NCI-H460 (cell line): ENCODE results near the gene TRPV5. TPM values are rescaled to one million over a fixed set of nuclear protein-coding genes. Genes with fewer than 3 reads are reported as not detected.

ENCODE experiments used
- DNase-seq: peaks from one replicate; pipeline ENCODE4 v3.0.0-alpha.2; 2016; ENCODE audit warnings: low read depth; ENCODE audit errors: extremely low read depth
- total RNA-seq: library from RNA; depleted of rRNA; stranded (reverse); fragments of >200 nt; shearing (Covaris generic); gene quantifications from 2 replicates; pipeline ENCODE4 v1.2.3, GENCODE V29; 2014

TRPV5 gene
- total RNA-seq, 1 experiment from 2014 or later = not detected

DNA sequence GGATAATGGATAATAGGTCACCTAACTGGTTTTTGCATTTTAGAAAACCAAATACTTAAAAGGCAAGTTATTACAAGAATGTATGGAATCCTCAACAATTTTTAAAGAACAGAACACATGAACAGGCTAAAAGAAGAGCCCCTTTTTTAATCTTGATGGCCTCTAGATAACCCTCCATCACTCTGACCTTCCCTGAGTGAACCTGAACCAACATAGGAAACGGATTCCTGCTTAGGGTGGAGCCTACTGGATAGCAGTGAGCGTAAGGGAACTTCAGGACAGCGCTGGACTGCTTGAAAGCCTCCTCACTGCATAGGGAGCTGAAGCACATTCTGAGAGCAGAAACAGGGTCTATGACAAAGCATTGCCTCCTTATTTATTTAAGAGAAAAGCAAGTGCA, 20.5 kb downstream of the TRPV5 start:
- DNase-seq = no peak

DNA sequence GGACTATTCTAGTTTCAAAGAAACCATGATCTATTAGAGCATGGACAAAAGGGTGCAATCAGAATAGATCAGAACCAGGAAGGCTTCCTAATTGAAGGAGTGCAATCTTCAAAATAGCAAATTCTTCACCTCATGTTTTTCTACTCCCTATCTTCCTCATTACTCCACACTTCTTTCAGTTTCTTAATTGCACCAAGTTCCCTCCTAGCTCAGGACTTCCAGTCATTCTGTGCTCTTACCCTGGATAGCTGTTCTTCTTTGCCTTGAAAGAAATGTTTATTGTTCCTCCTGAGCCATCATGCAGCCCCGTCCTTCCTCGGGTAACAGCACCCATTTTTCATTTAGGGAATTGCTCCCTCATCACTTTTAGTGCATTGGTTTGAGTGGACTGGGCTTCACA, 23.1 kb downstream of the TRPV5 start:
- no peak for DNase-seq

DNA sequence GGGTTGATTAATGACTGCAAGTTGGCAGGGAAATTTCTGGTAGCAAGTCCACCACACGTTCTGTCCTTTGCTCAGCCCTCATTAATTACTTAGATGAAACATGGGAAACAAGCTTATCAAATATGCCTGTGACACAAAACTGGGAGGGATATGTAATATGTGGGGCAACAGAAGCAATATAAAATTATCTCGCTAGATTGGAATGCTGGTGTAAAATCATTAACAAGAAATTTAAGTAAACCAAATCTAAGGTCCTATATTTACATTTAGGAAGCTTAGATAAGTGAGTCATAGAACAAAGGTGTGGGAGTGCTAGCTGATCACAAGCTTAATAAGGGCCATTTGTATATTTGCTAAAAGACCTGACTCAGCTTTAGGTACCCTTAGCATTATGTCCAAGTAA, 23.5 kb downstream of the TRPV5 start:
- DNase-seq = no peak

DNA sequence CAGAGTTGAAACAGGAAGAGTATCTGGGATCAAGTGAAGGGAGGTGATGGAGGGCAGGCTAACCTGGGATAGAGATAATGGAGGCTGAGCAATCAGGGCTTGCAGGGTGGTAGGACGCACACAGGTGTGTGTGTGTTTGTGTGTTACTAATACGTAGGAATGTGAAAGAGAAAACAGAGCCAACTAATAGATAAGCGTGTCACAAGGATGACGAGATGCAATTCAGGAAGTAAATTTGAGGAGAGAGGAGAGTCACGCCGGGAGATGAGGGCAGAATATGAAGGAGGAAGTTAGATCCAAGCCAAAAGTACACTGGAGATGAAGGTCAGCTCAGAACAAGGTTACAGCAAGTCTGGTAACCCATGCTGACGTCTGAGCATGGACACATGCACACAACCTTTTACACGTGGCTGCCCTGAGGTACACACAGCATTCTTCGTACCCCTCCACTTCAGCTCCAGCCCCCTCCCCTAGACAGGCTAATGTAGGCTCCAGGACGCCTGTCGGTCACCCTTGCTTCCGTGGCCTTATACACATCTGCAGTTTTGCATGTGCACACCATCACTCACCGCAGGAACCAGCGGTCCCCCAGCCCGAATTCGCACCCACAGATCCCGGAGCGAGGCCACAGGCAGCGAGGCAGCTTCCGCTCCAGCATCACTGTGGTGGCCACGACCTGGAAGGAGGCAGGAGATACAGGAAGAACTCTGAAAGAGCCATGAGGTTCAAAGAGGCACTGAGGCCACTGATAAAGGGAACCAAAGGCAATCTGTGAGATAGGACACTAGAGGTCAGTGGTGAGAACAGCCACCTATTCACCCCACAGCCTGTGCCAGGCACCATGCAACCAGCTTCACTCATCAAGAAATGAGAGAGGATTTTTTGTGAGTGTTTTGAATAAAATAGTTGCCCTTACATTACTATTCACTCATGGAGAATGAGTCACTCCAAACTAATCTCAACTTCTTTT, 24.3 kb downstream of the TRPV5 start:
- no peak for DNase-seq

DNA sequence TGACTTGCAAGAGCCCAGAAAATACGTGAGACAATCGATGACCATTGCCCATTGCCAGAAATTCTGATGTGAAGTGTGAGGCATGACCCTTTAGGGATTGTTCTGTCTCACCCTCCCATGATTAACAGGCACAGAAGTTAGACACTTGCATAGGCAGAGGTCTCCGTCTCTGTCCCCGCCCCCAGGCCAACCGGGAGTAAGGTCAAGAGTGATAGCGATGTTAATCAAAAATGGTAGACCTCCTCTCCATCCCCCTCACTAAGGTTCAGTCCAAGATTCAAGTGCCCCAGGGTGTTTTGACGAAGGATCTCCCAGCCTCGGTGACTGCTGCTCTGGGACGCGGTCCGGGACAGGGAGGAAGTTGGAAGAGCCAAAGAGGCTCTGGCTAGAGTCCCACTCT, 25.3 kb downstream of the TRPV5 start:
- no peak for DNase-seq

DNA sequence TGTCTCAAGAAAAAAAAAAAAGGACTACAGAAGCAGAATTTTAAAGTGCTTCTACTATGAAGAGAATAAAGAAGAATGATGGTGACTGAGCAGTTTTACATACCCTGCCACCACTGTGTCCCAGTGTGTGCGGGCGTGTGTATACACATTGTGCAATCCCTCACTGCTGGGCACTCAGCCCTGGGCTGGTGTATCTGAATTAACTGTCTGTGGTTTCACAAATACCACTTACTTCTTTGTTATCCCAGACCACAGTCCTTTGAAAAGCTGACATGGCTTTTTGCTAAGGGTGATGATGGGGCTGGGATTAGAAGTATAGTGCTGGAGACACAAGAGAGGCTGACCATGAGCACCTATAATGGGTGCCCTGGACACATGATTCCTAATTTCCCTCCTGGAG, 26.9 kb downstream of the TRPV5 start:
- no peak for DNase-seq

DNA sequence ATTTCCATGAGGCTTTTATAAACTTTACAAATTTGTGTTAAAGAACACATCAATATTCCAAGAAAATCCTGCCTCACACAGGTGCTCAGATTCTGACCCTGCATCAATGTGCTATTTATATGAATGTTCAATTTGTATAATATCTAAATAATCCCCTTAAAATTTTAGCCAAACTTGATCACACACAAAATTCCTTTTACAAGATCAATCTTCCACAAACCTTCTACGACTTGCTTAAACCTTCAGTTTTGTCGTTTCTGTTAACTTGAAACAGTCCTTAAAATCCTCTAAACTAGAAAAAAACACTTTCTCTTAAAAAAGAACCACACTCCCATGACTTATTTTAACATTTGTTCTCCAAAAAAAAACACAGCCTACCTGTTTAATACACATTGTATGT, 27.8 kb downstream of the TRPV5 start:
- no peak for DNase-seq

DNA sequence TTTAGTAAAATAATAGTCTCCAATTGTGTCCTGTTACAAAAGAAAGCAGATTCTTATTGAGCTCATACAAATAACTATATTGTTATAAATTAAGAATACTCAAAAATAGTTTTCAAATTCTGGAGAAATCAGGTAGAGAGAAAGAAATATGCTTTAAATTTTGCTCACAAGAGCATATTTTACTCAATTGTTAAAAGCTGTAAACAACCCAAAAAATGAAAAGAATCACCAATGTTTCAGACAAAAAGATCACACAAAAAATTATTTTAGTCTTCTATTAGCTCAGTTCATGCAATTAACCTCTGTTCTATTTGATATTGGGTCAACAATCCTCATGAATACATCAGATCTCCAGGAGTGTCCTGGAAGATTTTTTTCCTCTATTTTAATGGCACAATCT, 29.4 kb downstream of the TRPV5 start:
- DNase-seq = no peak

DNA sequence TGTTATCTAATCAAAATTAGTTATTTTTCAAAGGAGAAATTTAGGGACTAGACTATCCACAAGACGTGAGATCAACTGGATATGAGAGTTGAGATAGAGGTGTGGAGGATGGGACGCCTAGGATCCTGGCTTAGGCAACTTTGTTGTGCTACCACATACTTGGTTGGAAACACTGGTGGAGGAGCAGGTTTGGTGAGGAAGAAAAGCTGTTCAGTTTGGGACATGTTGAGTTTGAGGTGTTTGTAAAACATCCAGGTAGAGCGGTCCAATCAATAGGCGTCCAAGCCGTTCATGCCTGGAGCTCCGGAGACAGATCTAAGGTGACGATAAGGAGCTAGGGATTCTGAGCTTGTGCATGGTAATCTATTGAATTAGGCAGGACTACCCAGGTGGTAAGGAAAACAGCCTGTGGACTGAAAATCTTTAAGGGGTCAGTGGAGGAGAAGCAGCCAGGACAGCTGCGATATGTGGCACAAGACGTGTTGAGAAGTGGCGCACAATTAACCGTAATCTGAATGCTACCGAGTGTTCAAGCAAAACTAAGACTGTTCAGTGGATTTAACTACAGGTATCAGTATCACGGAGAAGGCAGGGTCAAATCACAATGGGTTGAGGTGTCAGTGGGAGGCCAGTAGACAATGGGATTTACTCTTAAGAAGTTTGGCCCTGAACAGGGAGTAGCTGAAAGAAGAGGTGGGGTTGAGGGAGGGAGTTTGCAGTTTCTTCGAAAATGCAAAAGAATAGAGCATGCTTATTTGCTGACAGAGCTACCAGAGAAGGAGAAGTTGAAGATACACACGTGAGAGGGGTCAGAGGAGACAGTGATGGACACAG, 31.9 kb downstream of the TRPV5 start:
- no peak for DNase-seq

DNA sequence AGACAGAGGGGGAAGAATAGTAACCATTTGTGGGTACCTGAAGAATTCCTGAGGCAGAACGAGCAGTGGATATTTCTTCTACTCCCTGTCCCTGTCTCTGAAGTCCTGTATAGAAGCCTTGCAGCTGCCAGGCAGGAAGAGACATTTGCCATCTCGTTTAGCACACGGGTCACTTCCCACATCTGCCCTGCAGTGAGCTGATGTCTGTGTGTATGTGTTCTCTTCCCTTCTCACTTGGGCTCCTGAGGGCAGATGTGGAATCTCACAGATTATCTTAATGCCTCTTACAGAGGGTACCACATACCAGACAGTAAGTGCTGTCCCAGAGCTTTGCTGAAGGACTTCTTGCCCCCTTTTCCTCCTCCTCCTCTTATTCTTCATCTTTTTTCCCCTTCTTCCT, 33.9 kb downstream of the TRPV5 start:
- DNase-seq = no peak

DNA sequence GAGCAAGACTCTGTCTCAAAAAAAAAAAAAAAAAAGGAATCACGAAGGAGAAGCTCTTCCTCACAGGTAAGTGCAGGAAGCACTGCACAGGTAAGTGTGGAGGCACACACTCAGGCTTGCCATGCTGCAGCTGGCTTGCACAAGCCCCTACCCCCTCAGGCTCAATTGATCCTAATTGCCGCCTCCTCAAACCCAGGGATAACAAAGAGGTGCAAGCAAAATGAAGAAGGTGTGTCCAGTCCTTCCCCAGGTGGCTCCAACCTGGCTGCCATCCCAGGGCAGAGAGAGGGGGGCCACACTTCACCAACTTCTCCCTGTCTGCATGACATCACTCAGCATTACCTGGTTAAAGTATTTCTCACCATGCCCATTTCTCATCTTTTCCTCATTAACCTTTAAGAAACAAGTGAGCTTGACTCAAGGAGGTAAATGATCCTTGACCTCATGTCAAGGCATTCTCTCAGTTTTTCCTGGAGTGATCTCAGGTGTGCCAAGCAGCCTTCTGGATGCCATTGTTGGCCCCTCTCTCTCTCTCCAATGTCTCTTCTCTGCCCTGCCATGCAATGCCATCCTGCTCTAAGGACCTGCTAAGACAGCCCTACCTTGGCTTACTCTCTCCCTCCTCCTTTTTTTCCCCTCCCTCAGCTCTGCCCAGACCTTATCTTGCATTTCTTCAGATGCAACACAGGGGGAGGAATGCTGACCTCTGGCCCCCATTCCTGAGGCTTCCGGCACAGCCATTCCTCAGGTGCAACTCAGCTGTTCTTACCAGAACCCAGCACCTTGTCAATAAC, 35.0 kb downstream of the TRPV5 start:
- no peak for DNase-seq

DNA sequence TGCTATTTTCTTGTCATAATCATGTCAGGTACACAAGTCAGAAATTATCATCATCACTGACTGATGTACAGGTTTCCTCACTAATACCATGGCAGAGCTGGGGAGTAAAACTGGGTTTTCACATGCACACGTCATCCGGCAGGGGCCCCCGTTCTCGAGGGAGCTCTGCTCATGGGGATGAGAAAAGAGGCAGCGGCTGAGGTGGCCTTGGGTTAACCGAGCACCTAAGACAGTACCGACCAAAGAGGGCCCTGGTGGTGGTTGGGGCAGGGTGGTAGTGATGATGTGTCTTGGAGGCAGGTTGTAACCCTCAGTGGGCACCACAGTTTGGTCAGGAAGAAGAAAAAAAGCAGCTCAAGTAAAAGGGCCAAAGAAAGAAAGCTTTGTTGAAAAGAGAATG, 35.9 kb downstream of the TRPV5 start:
- no peak for DNase-seq

DNA sequence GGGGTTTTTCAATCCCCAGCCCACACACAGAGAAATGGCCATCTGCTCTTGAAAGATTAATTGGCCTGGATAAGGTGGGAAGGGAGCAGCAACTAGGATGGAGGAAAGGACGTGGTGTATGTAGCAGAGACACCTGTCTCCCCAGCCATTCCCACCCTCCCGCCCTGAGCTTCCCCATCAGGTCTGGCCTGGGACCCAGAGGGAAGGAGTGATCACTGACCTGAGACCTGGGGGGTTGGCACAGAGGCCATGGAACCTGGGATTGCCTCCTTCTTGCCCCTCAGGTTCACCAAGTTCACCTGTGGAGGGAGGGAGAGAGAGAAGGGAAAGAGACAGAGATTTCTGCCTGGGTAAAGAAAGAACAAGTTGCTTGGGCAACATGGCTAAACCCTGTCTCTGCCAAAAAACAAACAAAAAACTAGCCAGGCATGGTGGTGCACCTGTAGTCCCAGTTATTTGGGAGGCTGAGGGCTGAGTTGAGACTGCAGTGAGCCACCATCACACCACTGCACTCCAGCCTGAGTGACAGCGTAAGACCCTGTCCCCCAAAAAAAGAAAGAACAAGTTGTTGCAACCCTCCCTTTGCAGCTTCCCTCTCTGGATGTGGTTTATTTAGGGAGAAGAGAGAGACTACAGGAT, 36.7 kb downstream of the TRPV5 start:
- no peak for DNase-seq

DNA sequence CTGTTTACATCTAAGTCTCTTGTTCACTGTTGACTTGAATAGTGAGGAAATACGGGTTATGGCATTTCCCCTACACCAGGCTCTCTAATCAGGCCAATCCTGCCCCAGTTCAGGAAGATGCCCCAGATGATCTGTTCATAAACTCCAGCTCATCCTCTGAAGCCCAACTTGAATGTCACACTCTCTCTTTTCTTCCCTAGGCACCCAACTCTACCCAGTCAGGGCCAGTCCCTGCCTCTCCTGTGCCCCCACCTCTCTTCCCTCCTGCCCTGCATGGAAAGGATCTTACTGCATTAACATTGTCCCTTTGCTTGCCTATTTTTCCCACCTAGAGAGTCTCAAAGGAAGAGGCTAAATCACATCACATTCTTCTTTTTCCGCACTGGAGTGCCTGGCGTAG, 37.4 kb downstream of the TRPV5 start:
- no peak for DNase-seq

DNA sequence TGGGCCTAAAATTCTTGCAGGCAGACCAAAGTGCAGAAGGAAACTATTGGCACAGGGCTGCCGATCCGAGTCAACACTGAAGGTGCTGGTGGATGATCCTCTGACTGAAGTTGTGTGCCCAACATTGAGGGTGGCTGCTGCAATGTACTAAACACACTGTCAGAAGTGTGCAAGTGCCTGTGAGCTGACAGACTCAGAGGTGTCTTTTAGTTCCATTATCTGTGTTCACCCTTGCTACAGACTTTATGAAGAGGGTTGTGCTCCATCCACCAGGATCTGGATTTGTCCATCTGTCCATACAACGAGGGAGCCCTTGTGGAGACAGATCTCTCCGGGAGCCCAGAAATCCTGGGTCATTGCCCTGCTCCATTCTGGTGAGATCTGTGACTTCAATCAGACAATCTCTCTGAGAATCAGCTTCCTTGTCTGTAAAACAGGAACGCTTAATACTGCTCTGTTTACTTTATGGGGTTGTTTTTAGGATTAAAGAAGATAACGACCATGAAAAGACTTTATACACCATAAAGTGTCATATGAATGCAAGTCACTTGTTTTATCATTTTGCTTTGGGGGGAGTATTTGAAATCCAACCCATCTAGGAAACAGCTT, 38.5 kb downstream of the TRPV5 start:
- no peak for DNase-seq

DNA sequence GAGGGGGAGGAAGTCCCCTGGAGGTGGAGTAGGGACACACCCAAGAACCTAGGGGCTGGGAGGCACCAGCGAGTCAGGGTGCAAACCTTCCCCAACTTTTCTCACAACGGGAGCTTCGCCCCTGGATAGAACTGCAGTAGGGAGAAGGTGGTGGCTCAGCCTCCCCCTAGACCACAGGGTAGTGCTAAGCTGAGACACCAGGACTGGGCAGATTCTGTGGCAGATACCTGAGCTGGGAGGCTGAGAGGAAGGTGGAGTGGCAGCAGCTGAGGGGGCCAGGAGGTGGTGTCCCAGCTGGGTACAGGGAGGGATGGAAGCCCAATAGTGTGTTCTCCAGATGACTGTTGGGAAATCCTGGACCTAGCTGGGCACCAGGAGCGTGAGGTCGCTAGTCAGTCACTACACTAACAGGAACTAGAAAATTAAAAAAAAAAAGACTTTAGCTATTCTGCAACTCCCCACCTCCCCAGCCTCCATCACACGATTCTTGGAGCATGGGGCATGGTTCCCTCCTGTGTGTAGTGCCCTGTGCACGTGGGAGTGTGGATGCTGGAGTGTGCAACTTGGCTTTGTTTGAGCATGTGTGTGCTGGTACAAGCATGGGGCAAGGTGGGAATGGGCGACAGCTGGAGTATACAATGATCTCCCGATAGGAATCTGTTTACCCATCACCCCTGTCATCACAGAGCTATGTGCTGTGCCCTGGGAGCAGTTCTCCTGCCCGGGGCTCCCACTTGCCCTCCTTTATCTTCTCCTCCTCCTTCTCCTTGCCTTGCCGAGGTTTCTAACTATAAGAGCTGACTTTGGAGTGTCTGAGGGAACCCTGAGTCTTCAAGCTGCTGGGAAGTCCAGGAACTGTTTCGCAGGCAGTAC, 39.2 kb downstream of the TRPV5 start:
- DNase-seq = no peak

DNA sequence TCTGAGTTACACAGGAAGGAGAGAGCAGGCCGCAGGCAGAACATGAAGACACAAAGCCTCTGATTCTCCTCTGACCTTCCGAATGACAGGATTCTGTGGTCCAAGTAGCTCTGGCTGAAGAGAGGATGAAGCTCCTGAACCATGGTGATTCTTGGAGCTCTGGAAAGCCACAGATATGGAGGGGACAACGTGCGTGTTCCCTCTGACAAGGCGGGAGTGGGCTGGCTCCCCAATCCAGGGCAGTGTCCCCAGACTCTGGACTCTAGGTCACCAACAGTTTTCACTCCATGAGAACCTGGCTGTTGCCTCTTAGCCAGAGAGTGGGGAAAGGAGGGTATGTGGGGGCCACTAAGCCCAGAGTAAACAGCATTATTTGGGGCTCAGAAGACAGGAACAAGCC, 40.6 kb downstream of the TRPV5 start:
- no peak for DNase-seq

DNA sequence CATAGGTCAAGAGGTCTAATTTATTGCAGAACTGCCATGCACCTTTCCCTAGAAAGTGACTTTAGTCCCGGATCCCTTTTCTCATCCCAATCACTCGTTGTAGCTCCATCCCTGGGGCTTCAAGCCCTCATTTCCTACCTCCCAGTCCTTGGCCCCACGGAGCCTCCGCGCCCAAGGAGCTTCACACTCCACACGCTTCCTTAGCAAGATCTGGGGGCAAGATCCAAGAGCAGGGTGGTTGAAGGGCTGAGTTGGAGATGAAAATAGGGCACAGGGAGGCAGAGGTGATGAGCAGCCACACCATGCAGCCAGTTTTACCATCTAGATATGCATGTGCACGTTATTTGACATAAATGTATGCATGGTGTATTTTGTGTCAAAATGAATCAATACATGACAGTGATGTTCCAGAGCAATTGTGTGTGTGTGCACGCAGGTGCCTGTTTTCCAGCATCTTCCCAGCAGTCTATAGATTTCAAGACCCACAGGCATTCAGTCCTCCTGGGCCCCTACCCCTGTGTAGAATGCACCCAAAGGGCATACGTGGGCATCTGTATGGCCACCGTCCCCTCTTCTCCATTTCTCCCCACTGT, 42.0 kb downstream of the TRPV5 start:
- no peak for DNase-seq
